GM19099 (cell line): ENCODE data around the gene HYAL2.

Source experiments
- POLR2A ChIP-seq: IDR thresholded peaks from 3 replicates; pipeline ENCODE4 v1.6.1; 2011; ENCODE audit warnings: low read depth; ENCODE audit not compliant: insufficient read length; ENCODE audit errors: extremely low read depth

The HYAL2 gene

DNA sequence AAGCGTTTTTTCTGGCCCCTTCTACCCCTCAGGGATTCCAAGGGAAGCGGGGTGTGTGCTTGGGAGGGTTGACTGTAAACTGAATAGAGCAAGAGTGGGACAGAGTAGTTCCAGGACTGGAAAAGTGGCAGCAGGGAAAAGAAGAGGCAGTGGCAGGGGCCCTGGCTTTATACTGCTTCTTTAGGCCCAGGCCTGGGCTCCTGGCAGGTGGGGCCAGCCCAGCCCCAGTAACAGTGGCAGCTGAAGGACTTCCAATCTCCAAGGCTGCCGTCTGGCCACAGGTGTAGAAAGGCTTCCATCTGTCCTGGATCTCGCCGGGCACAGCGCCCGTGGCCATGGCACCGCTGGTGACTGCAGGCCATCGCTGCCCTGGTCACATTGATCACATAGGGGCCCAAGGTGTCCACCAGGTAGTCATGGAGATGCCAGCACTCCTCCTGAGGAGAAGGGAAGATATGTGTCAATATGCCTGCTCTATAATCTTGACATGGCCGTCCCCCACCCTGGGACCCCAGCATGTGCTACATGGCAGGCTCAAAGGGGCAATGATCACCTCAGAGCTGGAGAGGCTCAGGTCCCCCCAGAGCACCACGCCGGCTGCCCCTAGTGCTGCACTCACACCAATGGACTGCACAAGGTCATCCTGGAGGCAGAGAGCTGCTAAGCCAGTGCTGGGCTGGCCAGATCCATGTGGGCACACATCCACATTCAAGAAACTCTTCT lies 29.3 kb downstream of the HYAL2 start:
- no peak for TF ChIP-seq POLR2A

DNA sequence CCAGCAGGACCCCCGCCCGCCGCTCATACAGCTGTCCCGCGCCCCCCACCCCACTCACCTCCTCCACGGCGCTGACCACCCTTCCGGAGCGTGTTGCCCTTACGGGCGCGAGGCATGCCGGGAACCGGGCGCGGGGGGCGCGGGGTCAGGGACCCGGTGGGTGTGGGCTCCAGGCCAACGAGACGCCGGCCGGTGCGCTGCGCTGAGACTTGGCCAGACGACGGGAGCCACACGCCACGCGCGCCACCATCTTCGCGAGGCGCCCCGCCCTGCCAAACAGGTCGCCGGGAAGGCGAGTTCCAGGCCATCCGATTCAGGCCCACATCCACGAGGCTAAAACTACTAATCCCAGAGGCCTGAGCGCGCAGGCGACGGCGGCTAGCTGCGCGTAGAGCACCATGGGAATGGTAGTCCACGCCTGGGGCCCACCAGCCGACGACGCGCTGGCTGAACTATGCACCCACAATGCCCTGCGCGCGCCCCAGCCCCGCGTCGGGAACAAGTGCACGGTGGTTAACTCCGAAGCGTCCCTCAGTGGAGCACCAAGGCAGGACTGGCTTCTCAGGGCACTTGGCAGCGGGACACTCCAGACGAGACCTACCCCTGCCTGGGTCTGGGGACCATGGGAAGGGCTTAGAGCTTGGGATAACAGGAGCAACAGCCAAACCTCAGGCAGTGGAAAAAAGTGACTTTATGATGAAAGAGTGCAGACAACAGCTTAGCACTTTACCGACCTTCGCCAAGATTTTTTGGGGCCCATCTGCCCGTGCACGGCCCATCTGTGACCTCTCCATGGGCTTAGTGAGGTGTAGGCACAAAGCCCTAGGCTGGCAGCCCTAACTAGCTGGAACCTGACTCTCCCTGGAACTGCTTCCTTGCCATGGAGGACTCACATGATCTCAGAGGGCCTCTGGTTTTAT lies 30.1 kb downstream of the HYAL2 start, which contains the start of gene IFRD2:
Gene IFRD2 (minus strand): TSS at position 271 of the 920 bp plus-strand sequence. CDS start 155 bp downstream, at position 116.
- TF ChIP-seq POLR2A = peak; percentile 82

DNA sequence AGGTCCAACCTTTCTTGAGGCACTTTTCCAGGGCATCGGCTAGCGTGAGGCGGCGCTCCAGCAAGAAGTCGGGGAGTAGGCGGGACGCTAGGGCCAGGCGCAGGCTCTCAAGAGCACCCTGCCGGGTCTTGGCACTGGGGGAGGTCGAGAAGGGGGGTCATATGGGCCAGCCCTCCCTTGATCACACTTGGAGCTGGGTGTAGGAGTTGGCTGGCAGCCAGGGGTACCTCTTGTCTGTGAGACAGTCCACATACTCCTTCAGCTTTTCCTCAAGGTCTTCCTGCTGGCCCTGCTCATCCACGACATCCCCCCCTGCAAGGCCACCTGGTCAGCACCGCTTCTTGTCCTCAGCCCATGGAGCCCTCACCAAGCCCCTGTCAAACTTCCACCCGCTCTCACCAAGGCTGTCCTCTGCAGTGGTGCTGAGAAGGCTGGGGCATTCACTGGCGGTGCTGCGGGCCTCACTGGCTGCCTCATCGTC lies 32.3 kb downstream of the HYAL2 start:
- no peak for TF ChIP-seq POLR2A

DNA sequence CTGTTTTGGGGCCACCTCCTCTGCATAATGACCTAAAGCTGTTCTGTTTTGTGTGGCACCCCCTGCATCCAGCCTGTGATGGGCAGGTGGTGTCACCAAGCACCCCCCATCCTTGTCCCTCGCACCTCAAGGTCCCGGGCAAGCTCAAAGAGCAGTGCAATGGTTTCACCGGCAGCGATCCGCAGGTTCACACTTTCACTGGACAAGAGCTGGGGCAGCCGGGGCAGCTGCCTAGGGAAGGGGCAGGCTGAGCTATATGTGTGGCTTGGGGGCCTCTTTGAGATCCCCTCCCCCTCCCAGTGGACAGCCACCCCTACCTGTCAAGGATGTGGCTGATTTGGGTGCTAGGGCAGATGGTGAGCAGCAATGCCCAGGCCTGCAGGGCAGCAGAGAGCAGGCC lies 33.4 kb downstream of the HYAL2 start:
- no peak for TF ChIP-seq POLR2A

DNA sequence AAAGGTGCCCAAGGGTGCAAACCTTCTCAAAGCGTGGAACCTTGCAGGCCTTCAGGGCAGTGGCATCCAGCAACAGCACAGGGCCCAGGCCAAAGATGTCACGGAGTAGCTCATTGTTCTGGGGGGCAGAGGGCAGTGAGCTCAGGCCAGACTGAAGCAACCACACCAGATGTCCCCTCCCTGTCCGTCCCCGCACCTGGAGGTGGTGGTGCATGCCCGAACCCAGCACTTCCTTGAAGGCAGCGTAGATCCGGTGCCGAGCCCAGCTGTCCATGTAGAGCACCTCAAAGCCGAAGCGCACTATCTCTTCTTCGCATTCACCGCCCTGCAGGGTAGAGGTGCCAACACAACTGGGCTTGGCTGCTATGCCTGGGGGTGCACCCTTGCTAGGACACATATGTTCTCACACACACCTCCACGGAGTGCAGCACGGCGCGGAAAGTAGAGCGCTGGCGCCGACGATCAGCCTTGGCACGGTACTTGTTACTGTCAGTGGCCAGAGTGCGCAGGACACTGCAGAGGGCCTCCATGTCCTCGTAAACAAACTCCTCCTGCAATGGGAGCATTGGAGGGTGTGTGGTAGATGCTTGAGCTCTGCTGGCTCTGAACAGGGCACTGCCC lies 34.0 kb downstream of the HYAL2 start:
- TF ChIP-seq POLR2A = no peak

DNA sequence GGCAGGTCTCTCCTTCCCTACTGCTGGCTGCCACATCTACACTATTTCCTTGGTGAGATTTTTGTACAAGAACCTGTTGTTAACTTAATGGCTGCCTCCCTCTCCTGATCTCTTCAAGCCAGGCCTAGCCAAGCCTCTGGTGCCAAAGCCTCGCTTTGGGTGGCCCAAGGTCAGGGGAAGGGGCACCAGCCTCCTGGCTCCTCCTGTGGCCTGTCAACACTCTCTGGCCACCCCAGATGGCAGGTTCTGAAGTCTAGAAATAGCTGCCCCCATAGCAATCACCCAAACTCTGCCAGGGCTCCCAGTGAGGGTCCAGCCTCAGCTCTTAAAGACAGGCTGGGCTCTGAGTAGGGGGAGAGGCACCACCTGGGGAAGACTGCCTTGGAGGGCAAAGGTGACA lies 35.3 kb downstream of the HYAL2 start:
- no peak for TF ChIP-seq POLR2A

DNA sequence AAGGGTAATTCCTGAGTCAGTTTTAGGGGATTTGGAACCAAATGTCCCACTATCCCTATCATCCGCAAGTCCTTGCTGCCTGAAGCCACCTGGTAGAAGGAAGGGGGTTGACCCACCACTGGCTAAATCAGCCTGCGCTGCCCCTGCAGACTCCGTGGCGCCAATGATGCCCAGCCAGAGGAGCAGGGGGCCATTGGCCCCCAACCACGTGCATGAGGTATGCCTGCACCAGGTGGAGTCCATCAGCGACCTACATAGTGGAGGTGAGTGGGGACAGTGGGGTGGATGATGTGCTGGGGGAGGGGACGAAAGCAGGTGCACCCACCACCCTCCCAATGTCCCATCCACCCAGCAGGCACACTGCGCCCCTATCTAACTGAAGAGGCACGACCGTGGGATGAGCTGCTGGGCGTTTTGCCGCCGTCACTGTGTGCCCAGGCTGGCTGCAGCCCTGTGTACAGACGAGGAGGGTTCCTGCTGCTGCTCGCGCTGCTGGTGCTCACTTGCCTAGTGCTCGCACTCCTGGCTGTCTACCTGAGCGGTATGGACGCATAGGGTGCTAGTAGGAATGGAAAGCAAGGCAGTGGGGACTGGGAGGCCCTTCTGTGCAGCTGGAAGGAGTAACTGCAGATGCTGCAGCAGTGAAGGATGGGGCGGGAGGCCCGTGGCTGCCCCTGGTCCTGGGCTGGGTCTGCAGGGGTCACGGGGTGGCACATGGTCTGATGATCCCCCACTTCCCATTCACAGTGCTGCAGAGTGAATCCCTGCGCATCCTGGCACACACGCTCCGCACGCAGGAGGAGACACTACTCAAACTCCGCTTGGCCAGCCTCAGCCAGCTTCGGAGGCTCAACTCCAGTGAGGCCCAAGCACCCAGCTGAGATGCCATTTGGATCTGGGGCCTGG lies 36.0 kb downstream of the HYAL2 start:
- no peak for TF ChIP-seq POLR2A

DNA sequence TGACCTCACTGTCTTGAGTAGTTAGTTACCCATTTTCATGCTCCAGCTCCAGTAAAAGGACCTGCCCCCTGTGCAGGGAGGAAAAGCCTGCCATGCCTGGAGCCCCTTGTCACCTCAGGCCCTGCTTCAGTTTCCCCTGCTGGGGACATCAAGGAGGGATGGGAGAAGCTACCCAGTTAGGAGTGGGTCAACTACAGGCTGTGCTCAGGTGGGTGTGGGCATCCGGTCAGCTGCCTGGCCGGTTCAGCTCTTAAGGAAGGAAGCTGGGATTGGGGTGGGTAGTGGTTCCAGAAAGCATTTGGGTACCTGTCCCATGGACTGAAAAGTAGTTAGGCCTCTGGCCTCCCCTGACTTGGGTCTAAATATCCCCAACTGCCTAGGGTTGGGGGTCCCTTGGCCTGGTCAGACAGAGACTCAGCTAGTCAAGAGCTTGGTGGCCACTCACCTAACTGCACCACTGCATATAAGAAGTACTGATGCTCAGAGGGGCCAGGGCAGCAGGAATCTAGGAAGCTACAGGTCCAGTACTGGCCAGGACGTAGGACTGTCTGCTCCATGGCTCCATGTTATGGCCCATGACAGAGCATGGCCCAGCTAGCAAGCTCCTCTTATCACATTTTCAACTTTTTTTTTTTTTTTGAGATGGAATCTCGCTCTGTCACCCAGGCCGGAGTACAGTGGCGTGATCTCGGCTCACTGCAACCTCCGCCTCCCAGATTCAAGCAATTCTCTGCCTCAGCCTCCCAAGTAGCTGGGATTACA lies 43.1 kb downstream of the HYAL2 start:
- TF ChIP-seq POLR2A = no peak

DNA sequence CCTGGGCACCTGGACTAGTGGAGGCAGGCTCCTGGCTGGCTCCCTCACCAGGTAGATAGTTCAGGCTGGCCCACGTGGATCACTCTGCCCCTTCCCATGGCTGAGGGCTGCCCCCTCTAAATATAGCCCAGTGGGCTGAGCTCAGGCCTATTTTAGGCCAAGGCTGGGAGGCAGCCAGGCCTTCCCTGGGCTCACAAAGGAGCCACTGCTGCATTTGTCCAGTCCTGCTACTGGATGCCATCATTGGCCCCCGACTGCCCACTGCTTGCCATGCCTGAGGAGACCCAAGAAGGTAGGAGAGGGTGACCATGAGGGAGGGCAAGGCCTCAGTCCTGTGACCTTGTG lies 43.7 kb downstream of the HYAL2 start, which contains the start of gene LSMEM2:
Gene LSMEM2 (plus strand): TSS at position 208 of the 345 bp plus-strand sequence. CDS start 27 bp downstream, at position 235.
- TF ChIP-seq POLR2A = no peak

DNA sequence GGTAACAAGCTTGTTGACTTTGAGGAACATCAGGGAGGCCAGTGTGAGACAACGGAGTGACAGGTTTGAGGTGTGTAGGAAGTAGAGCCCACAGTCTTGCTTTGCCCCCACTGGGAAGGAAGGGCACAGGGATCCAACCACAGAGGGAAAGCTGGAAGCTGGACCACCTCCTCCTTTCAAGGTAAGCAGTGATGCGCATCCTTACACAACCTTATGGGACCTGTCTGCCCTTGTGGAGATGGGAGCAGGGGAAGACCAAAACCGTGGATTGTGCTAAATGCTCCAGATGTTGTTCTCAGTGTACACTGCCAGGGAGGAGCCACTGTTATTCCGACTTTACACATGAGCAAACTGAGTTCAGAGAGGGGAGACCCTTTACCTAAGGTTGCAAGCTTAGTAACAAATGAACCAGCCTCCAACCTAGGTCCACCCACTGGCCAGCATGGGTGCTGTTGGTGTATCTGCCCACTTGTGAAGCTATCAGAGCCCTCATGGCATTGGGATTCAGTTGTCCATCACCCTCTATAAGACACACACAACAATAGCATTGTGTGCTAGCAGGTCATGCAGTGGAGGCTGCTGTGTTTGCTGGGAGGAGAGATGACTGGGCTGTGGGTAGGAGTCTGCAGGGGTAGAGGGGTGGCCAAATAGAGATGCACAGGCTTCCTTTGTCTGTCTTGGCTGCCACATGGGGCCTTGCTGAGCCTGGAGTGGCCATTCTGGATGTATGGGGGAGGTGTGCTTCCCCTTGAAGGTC lies 44.2 kb downstream of the HYAL2 start:
- TF ChIP-seq POLR2A = no peak

DNA sequence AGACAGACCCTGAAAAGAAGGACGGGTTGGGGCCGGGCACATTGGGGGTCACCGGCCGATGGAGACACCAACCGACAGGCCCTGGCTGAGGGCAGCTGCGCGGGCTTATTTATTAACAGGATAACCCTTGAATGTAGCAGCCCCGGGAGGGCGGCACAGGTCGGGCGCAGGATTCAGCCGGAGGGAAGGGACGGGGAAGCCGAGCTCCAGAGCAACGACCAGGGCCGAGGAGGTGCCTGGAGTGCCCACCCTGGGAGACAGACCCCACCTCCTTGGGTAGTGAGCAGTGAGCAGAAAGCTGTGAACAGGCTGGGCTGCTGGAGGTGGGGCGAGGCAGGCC lies 45.8 kb downstream of the HYAL2 start:
- no peak for TF ChIP-seq POLR2A

DNA sequence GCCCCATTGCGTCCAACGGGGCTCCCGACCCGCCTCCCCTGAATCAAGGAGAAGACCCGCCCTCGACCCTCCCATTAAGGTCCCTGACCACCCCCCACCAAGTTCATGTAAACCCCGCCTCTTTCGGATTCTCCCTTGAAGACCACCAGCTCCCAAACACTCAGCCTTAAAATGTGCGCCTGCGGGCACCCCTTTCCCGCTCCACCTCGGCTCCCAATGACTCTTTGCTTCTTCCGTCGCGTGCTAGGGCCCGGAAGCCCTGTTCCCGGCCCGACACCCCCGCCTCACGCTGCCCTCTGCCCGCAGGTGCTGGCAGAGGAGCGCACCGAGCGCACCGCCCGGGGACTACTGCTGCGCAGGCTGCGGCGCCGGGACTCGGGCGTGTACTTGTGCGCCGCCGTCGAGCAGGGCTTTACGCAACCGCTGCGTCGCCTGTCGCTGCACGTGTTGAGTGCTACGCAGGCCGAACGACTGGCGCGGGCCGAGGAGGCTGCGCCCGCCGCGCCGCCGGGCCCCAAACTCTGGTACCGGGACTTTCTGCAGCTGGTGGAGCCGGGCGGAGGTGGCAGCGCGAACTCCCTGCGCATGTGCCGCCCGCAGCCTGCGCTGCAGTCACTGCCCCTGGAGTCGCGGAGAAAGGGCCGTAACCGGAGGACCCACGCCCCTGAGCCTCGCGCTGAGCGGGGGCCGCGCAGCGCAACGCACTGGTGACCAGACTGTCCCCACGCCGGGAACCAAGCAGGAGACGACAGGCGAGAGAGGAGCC lies 46.4 kb downstream of the HYAL2 start:
- no peak for TF ChIP-seq POLR2A
